H9 (cell line): Measurements from ENCODE around the gene DCAF15. TPM values are rescaled to one million over a fixed set of nuclear protein-coding genes. Genes with fewer than 3 reads are reported as not detected.

ENCODE experiments used
- DNase-seq: peaks from one replicate; pipeline ENCODE4 v3.0.0-alpha.2; 2017
- H2AFZ ChIP-seq: one replicate; pipeline ENCODE4 v1.6.1; 2013; ENCODE audit warnings: mild to moderate bottlenecking, low read length, control low read depth, moderate library complexity
- H2AK5ac ChIP-seq: 2 replicates; pipeline ENCODE4 v1.6.1; 2013; ENCODE audit warnings: low read length, control low read depth, mixed read lengths; ENCODE audit not compliant: insufficient read length
- H2BK120ac ChIP-seq: one replicate; pipeline ENCODE4 v1.6.1; 2013; ENCODE audit warnings: low read depth, mild to moderate bottlenecking, low read length, control low read depth, inconsistent platforms; ENCODE audit not compliant: poor library complexity, severe bottlenecking
- H2BK12ac ChIP-seq: 2 replicates; pipeline ENCODE4 v1.6.1; 2013; ENCODE audit warnings: low read length, control low read depth, mixed read lengths, low read depth; ENCODE audit not compliant: insufficient read length
- H2BK15ac ChIP-seq: 2 replicates; pipeline ENCODE4 v1.6.1; 2013; ENCODE audit warnings: low read depth, low read length, control low read depth
- H2BK20ac ChIP-seq: one replicate; pipeline ENCODE4 v1.6.1; 2013; ENCODE audit warnings: low read depth, mild to moderate bottlenecking, low read length, control low read depth, inconsistent platforms; ENCODE audit not compliant: poor library complexity, severe bottlenecking
- H2BK5ac ChIP-seq: 2 replicates; pipeline ENCODE4 v1.6.1; 2013; ENCODE audit warnings: low read length, control low read depth, mixed read lengths; ENCODE audit not compliant: insufficient read length
- H3K14ac ChIP-seq: 2 replicates; pipeline ENCODE4 v1.6.1; 2013; ENCODE audit warnings: low read length, control low read depth; ENCODE audit not compliant: insufficient read depth
- H3K18ac ChIP-seq: 2 replicates; pipeline ENCODE4 v1.6.1; 2013; ENCODE audit warnings: low read depth, mild to moderate bottlenecking, mixed read lengths, low read length, control low read depth; ENCODE audit not compliant: insufficient read length
- H3K23ac ChIP-seq: 2 replicates; pipeline ENCODE4 v1.6.1; 2013; ENCODE audit warnings: low read length, control low read depth, mixed read lengths, low read depth; ENCODE audit not compliant: insufficient read length
- H3K23me2 ChIP-seq: 2 replicates; pipeline ENCODE4 v1.6.1; 2013; ENCODE audit warnings: low read depth, mild to moderate bottlenecking, mixed read lengths, low read length, control low read depth; ENCODE audit not compliant: insufficient read length, poor library complexity, severe bottlenecking
- H3K27ac ChIP-seq: 2 replicates; pipeline ENCODE4 v1.5.1; 2013; ENCODE audit warnings: low read length, control low read depth, mixed read lengths, low read depth; ENCODE audit not compliant: insufficient read length
- H3K27me3 ChIP-seq: 2 replicates; pipeline ENCODE4 v1.6.1; 2013; ENCODE audit warnings: low read length, control low read depth, inconsistent platforms; ENCODE audit not compliant: insufficient read depth
- H3K4ac ChIP-seq: 2 replicates; pipeline ENCODE4 v1.6.1; 2013; ENCODE audit warnings: low read depth, mild to moderate bottlenecking, control low read depth, inconsistent platforms, low read length, moderate library complexity
- H3K4me1 ChIP-seq: 2 replicates; pipeline ENCODE4 v1.6.1; 2013; ENCODE audit warnings: low read length, control low read depth, inconsistent platforms; ENCODE audit not compliant: insufficient read depth
- H3K4me2 ChIP-seq: 2 replicates; pipeline ENCODE4 v1.6.1; 2013; ENCODE audit warnings: low read length, control low read depth, mixed read lengths; ENCODE audit not compliant: insufficient read length, insufficient read depth
- H3K56ac ChIP-seq: 2 replicates; pipeline ENCODE4 v1.6.1; 2013; ENCODE audit warnings: low read depth, mild to moderate bottlenecking, mixed read lengths, low read length, control low read depth; ENCODE audit not compliant: insufficient read length
- H3K79me1 ChIP-seq: 2 replicates; pipeline ENCODE4 v1.6.1; 2013; ENCODE audit warnings: low read depth, mild to moderate bottlenecking, moderate library complexity, low read length, control low read depth, inconsistent platforms; ENCODE audit not compliant: insufficient read depth, poor library complexity, severe bottlenecking
- H3K79me2 ChIP-seq: 2 replicates; pipeline ENCODE4 v1.6.1; 2013; ENCODE audit warnings: low read length, control low read depth, inconsistent platforms; ENCODE audit not compliant: insufficient read depth
- H3K9ac ChIP-seq: 2 replicates; pipeline ENCODE4 v1.6.1; 2013; ENCODE audit warnings: low read length, control low read depth, mixed read lengths; ENCODE audit not compliant: insufficient read length; ENCODE audit errors: extremely low read depth
- H3K9me3 ChIP-seq: one replicate; pipeline ENCODE4 v1.6.1; 2013; ENCODE audit warnings: low read depth, low read length, inconsistent platforms; ENCODE audit not compliant: control insufficient read depth
- H3T11ph ChIP-seq: one replicate; pipeline ENCODE4 v1.6.1; 2013; ENCODE audit warnings: mild to moderate bottlenecking, low read length, control low read depth, inconsistent platforms
- H4K20me1 ChIP-seq: one replicate; pipeline ENCODE4 v1.6.1; 2013; ENCODE audit not compliant: control insufficient read depth, insufficient read length, insufficient read depth
- H4K5ac ChIP-seq: 2 replicates; pipeline ENCODE4 v1.6.1; 2013; ENCODE audit warnings: low read depth, mild to moderate bottlenecking, mixed read lengths, low read length, control low read depth; ENCODE audit not compliant: insufficient read length
- H4K8ac ChIP-seq: replicated peaks from 2 replicates; pipeline ENCODE4 v1.6.1; 2013; ENCODE audit warnings: low read length, control low read depth, mixed read lengths, low read depth; ENCODE audit not compliant: insufficient read length
- H4K91ac ChIP-seq: 2 replicates; pipeline ENCODE4 v1.6.1; 2013; ENCODE audit warnings: low read depth, mild to moderate bottlenecking, moderate library complexity, mixed read lengths, low read length, control low read depth; ENCODE audit not compliant: insufficient read length
- H3K27ac Mint-ChIP-seq, 3 experiments: 2 replicates in 2 of 3; 3 replicates in 1 of 3; pipeline ENCODE4 v1.8.0; 2020 to 2021; ENCODE audit warnings: mixed read lengths in 3 of 3, mild to moderate bottlenecking in 1 of 3, moderate library complexity in 1 of 3
- H3K27me3 Mint-ChIP-seq: 2 replicates; pipeline ENCODE4 v1.8.0; 2021; ENCODE audit warnings: low read depth, mild to moderate bottlenecking, moderate library complexity, mixed read lengths
- H3K36me3 Mint-ChIP-seq, 3 experiments: 2 replicates in 2 of 3; 3 replicates in 1 of 3; pipeline ENCODE4 v1.8.0; 2020 to 2021; ENCODE audit warnings: low read depth in 3 of 3, mixed read lengths in 3 of 3; ENCODE audit not compliant: insufficient read depth in 1 of 3
- H3K4me1 Mint-ChIP-seq, 2 experiments: 2 replicates each; pipeline ENCODE4 v1.8.0; 2020; ENCODE audit warnings: mixed read lengths in 2 of 2
- H3K4me3 Mint-ChIP-seq, 2 experiments: 2 replicates in 1 of 2; 3 replicates in 1 of 2; pipeline ENCODE4 v1.8.0; 2020 to 2021; ENCODE audit warnings: mild to moderate bottlenecking in 2 of 2, mixed read lengths in 2 of 2, moderate library complexity in 1 of 2
- H3K9me3 Mint-ChIP-seq, 2 experiments: 2 replicates in 1 of 2; 3 replicates in 1 of 2; pipeline ENCODE4 v1.8.0; 2020; ENCODE audit warnings: mild to moderate bottlenecking in 2 of 2, mixed read lengths in 2 of 2, moderate library complexity in 1 of 2
- WGBS: extraction: QIAGEN DNeasy Blood & Tissue Kit; methylation state at CpG from one replicate; pipeline ENCODE4 v1.1.7; 2013; ENCODE audit warnings: missing lambda C conversion rate, low lambda C conversion rate, mixed read lengths; ENCODE audit not compliant: insufficient read length; ENCODE audit errors: extremely low coverage; 5-methylcytosine and 5-hydroxymethylcytosine counted together
- total RNA-seq: library from RNA; stranded (reverse); gene quantifications from 2 replicates; pipeline ENCODE4 v1.2.1, GENCODE V29; 2021
- TF ChIP-seq, protein P1 (sequence below): fragments of 200-600 bp; sonication (generic); conservative IDR thresholded peaks from 3 replicates; pipeline ENCODE4 v1.8.0; 2021; ENCODE audit warnings: antibody characterized with exemption, mild to moderate bottlenecking

Gene DCAF15
- total RNA-seq, 1 experiment from 2014 or later = 82.5 TPM

DNA sequence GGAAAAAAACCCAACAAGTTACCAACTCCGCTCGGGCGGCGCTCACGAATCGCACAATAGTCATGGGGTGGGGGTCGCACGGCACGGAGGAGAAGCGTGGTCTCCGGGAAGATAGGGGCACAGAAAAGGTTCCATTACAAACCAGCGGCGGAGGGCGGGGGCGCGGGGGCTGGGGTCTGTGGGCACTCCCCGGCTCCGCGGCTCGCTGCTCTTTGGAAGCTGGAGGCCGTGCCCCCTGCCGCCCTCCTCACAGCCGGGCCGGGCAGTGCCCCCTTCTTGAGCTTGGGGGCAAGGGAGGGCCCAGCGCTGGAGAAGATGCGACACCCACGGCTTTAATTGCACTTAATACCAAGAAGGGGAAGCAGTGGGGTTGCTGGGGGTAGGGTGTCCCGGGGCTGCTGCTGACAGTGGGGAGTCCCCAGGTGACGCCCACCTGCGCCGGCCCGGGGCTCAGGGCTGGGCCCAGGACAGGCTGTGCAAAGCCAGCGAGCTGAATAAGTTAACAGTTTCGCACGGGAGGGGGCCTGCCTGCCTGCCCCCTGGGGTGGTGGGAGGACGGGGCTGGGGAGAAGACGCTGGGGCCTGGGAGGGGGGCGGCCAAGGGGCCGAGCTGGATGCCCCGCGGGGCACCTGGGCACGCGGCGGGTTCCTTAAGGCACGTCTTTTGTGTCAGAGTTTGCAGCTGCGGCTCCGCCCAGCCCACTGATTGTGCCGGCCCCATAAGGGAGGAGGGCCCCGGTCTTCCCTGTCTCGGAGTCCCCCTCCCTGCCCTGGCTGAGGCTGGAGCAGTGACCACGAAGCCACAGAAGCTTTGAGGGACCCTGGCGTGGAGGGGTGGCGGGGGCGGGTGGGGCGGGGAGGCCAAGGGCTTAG, 9.8 kb downstream of the DCAF15 start:
- no peak overlapping the region for H2BK12ac ChIP-seq
- H3K23ac ChIP-seq = no peak overlapping the region
- H3K23me2 ChIP-seq = no peaks in the 10 kb centered on the region
- H2BK20ac ChIP-seq = no peak overlapping the region
- peak; percentile 77 for DNase-seq
- H3K4ac ChIP-seq = no peak overlapping the region
- H2AK5ac ChIP-seq = no peak overlapping the region
- Mint-ChIP-seq H3K9me3 (no peaks in the 10 kb centered on the region), H3K36me3 (peaks cover 12 to 48% (median 45%) of the 10 kb centered on the region in 3 experiments; a peak in 6 of 7 replicates), H3K4me1 (peaks cover 4 to 6% of the 10 kb centered on the region in 2 experiments; a peak in 3 of 4 replicates), H3K27me3 (no peaks in the 10 kb centered on the region), H3K4me3 (no peak overlapping the region), H3K27ac (peak overlapping the region in 2 of 3 experiments; percentile 80 to 82; a peak in 3 of 7 replicates)
- no peak overlapping the region for H4K91ac ChIP-seq
- no peak overlapping the region for H3K4me2 ChIP-seq
- no peaks in the 10 kb centered on the region for H3K27me3 ChIP-seq
- no peaks in the 10 kb centered on the region for H3K79me2 ChIP-seq
- no peak overlapping the region for H3T11ph ChIP-seq
- H2BK120ac ChIP-seq = no peak overlapping the region
- H3K9me3 ChIP-seq = no peaks in the 10 kb centered on the region
- no peak overlapping the region for H2BK5ac ChIP-seq
- H3K4me1 ChIP-seq = no peaks in the 10 kb centered on the region
- no peak overlapping the region for H2AFZ ChIP-seq
- H3K79me1 ChIP-seq = no peaks in the 10 kb centered on the region
- no peak overlapping the region for H3K14ac ChIP-seq
- no peak overlapping the region for H3K9ac ChIP-seq
- no peak overlapping the region for H3K27ac ChIP-seq
- no peak overlapping the region for H4K5ac ChIP-seq
- H3K18ac ChIP-seq = no peak overlapping the region
- no peak overlapping the region for H3K56ac ChIP-seq
- H4K8ac ChIP-seq = no peak overlapping the region
- H2BK15ac ChIP-seq = no peak overlapping the region
- WGBS = no CpG with 5 or more reads among the region's 55 CpGs
- TF ChIP-seq, protein P1, sequence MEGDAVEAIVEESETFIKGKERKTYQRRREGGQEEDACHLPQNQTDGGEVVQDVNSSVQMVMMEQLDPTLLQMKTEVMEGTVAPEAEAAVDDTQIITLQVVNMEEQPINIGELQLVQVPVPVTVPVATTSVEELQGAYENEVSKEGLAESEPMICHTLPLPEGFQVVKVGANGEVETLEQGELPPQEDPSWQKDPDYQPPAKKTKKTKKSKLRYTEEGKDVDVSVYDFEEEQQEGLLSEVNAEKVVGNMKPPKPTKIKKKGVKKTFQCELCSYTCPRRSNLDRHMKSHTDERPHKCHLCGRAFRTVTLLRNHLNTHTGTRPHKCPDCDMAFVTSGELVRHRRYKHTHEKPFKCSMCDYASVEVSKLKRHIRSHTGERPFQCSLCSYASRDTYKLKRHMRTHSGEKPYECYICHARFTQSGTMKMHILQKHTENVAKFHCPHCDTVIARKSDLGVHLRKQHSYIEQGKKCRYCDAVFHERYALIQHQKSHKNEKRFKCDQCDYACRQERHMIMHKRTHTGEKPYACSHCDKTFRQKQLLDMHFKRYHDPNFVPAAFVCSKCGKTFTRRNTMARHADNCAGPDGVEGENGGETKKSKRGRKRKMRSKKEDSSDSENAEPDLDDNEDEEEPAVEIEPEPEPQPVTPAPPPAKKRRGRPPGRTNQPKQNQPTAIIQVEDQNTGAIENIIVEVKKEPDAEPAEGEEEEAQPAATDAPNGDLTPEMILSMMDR = no peak
- H4K20me1 ChIP-seq = no peaks in the 10 kb centered on the region
